ENCODE measurements around the gene ANKMY2. TPM values are rescaled to one million over a fixed set of nuclear protein-coding genes. Genes with fewer than 3 reads are reported as not detected.

The ANKMY2 gene
- total RNA-seq, 2 experiments from 2014 or later: 9.8 to 10.5 TPM

GRCh38 chr7:16644157-16644556 is 1.4 kb downstream of the ANKMY2 start:
- peak overlapping the region; percentile 93 for H3K4me3 Mint-ChIP-seq
- ChIA-PET POLR2A (interaction anchor here (0.6 to 1.0 kb wide), 2 partner anchors 8 to 28 kb away, joined by 3 to 5 read pairs; no protein-coding TSS in a partner anchor), CTCF (no interaction called here)
- peak overlapping the region; percentile 76 for H3K27ac Mint-ChIP-seq
- no peaks in the 10 kb centered on the region for H3K27me3 Mint-ChIP-seq
- no peaks in the 10 kb centered on the region for H3K9me3 Mint-ChIP-seq
- peaks cover 39% of the 10 kb centered on the region for H3K4me1 Mint-ChIP-seq (ENCODE audit: low read depth)
- peaks cover 30% of the 10 kb centered on the region for H3K36me3 Mint-ChIP-seq (ENCODE audit: low read depth)
- no peak for DNase-seq
- ATAC-seq: no peak
- TF ChIP-seq, protein P1, sequence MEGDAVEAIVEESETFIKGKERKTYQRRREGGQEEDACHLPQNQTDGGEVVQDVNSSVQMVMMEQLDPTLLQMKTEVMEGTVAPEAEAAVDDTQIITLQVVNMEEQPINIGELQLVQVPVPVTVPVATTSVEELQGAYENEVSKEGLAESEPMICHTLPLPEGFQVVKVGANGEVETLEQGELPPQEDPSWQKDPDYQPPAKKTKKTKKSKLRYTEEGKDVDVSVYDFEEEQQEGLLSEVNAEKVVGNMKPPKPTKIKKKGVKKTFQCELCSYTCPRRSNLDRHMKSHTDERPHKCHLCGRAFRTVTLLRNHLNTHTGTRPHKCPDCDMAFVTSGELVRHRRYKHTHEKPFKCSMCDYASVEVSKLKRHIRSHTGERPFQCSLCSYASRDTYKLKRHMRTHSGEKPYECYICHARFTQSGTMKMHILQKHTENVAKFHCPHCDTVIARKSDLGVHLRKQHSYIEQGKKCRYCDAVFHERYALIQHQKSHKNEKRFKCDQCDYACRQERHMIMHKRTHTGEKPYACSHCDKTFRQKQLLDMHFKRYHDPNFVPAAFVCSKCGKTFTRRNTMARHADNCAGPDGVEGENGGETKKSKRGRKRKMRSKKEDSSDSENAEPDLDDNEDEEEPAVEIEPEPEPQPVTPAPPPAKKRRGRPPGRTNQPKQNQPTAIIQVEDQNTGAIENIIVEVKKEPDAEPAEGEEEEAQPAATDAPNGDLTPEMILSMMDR (IDR thresholded peaks at IDR 0.05): no peak
- intact Hi-C loops (cut with micrococcal nuclease): no loop called here

GRCh38 chr7:16638282-16639280 is 7.0 kb downstream of the ANKMY2 start:
- ChIA-PET CTCF (no interaction called here), POLR2A (no interaction called here)
- Mint-ChIP-seq H3K36me3 (ENCODE audit: low read depth) (peaks cover 21% of the 10 kb centered on the region), H3K27me3 (no peaks in the 10 kb centered on the region), H3K4me3 (no peak overlapping the region), H3K9me3 (no peaks in the 10 kb centered on the region), H3K4me1 (ENCODE audit: low read depth) (peaks cover 8% of the 10 kb centered on the region), H3K27ac (no peak overlapping the region)
- DNase-seq (no peak), ATAC-seq (no peak)
- TF ChIP-seq, protein P1 (IDR thresholded peaks at IDR 0.05): no peak
- intact Hi-C loops (cut with micrococcal nuclease): no loop called here

- no peak overlapping the region for H3K27ac Mint-ChIP-seq
- H3K4me3 Mint-ChIP-seq: no peak overlapping the region
- H3K27me3 Mint-ChIP-seq: no peaks in the 10 kb centered on the region
- ATAC-seq: no peak
- CTCF ChIA-PET: no interaction called here
- TF ChIP-seq, protein P1 (IDR thresholded peaks at IDR 0.05): no peak
- intact Hi-C loops (cut with micrococcal nuclease): no loop called here
- DNase-seq: no peak
- POLR2A ChIA-PET: no interaction called here
- no peaks in the 10 kb centered on the region for H3K9me3 Mint-ChIP-seq
- H3K4me1 Mint-ChIP-seq (ENCODE audit: low read depth): no peaks in the 10 kb centered on the region
- H3K36me3 Mint-ChIP-seq (ENCODE audit: low read depth): peaks cover 17% of the 10 kb centered on the region
Observed at GRCh38 chr7:16637379-16637778, 8.2 kb downstream of the ANKMY2 start.

DNA sequence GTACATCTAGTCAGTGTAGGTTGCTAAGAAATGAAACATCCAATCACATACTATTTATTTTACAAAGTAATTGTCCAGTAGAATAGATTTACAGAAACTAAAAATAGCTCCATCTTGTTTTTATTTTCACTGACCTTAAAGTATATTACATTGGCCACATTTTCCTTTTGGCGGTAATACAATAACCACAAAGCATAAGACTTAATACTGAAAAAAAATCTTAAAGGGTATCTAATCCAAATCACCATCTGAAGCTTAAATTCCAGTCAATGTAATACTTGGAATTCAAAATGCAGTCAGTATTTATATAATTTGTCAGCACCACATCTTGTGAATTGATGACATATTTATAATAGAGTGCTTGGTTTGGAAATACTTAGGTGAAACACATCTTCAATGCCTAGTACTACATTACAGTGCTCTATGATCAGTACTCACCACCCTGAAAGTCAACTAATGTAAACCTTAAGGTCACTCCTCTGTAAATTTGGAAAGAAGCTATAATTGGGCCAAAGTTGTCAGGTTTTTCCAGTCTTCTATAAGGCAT is 8.9 kb downstream of the ANKMY2 start:
- Mint-ChIP-seq H3K27me3 (no peaks in the 10 kb centered on the region), H3K27ac (no peak overlapping the region), H3K4me3 (no peak overlapping the region), H3K36me3 (ENCODE audit: low read depth) (peaks cover 22% of the 10 kb centered on the region), H3K4me1 (ENCODE audit: low read depth) (no peaks in the 10 kb centered on the region), H3K9me3 (no peaks in the 10 kb centered on the region)
- DNase-seq (no peak), ATAC-seq (no peak)
- POLR2A ChIA-PET: no interaction called here
- TF ChIP-seq, protein P1 (IDR thresholded peaks at IDR 0.05): no peak
- intact Hi-C loops (cut with micrococcal nuclease): no loop called here
- CTCF ChIA-PET: no interaction called here

- CTCF ChIA-PET: interaction anchor here (0.5 to 1.6 kb wide), 2 partner anchors 14 to 324 kb away, joined by 3 to 5 read pairs; no protein-coding TSS in a partner anchor
- Mint-ChIP-seq H3K27ac (no peak overlapping the region), H3K4me3 (no peak overlapping the region), H3K9me3 (no peaks in the 10 kb centered on the region), H3K4me1 (ENCODE audit: low read depth) (no peaks in the 10 kb centered on the region), H3K27me3 (no peaks in the 10 kb centered on the region), H3K36me3 (ENCODE audit: low read depth) (peaks cover 19% of the 10 kb centered on the region)
- ATAC-seq (no peak), DNase-seq (no peak)
- POLR2A ChIA-PET: interaction anchor here (2.6 kb wide), 1 partner anchor 12 kb away, joined by 7 read pairs; the partner anchor contains the start of gene BZW2
- TF ChIP-seq, protein P1 (IDR thresholded peaks at IDR 0.05): no peak
- intact Hi-C loops (cut with micrococcal nuclease): no loop called here
Observed at GRCh38 chr7:16634271-16634738, 11.2 kb downstream of the ANKMY2 start.
